AG09319 (cell line): ENCODE data around the gene LGI4.

Source experiments
- DNase-seq: peaks from one replicate; pipeline ENCODE4 v3.0.0-alpha.2; 2010; ENCODE audit warnings: low read depth; ENCODE audit errors: extremely low read depth
- CTCF ChIP-seq: IDR thresholded peaks from 2 replicates; pipeline ENCODE4 v1.5.1; 2011; ENCODE audit warnings: low read depth, mild to moderate bottlenecking, inconsistent platforms, low read length, moderate library complexity

The LGI4 gene

GRCh38 chr19:35174226-35174625 lies 39.4 kb upstream of the LGI4 start:
- DNase-seq: no peak
- TF ChIP-seq CTCF: no peak

- TF ChIP-seq CTCF: no peak
- no peak for DNase-seq
Measured at GRCh38 chr19:35171730-35172129, 36.9 kb upstream of the LGI4 start.

GRCh38 chr19:35170359-35171061 lies 35.7 kb upstream of the LGI4 start:
- no peak for DNase-seq

GRCh38 chr19:35169221-35169995 lies 34.5 kb upstream of the LGI4 start:
- no peak for DNase-seq
- no peak for TF ChIP-seq CTCF

More at GRCh38 chr19:35170359-35171061, 35.7 kb upstream of the LGI4 start:
- no peak for TF ChIP-seq CTCF

GRCh38 chr19:35168196-35168595 lies 33.3 kb upstream of the LGI4 start:
- no peak for DNase-seq
- TF ChIP-seq CTCF: no peak

GRCh38 chr19:35167251-35168119 lies 32.6 kb upstream of the LGI4 start:
- no peak for DNase-seq

More at GRCh38 chr19:35167251-35168119, 32.6 kb upstream of the LGI4 start:
- no peak for TF ChIP-seq CTCF
